MG63 (cell line): Measurements from ENCODE around the gene C13orf46. TPM values are rescaled to one million over a fixed set of nuclear protein-coding genes. Genes with fewer than 3 reads are reported as not detected.

ENCODE experiments used
- DNase-seq: peaks from one replicate; pipeline ENCODE4 v3.0.0-alpha.2; 2020
- H3K27me3 ChIP-seq: fragments of 250-450 bp; sonication (Bioruptor Pico); 2 replicates; pipeline ENCODE4 v1.5.1; 2020; ENCODE audit warnings: mild to moderate bottlenecking, moderate library complexity
- H3K36me3 ChIP-seq: fragments of 250-450 bp; sonication (Bioruptor Pico); 2 replicates; pipeline ENCODE4 v1.5.1; 2020; ENCODE audit warnings: mild to moderate bottlenecking, moderate library complexity
- H3K4me3 ChIP-seq: fragments of 250-450 bp; sonication (Bioruptor Pico); 2 replicates; pipeline ENCODE4 v1.5.1; 2020; ENCODE audit warnings: mild to moderate bottlenecking, moderate library complexity
- H3K9me3 ChIP-seq: fragments of 250-450 bp; sonication (Bioruptor Pico); 2 replicates; pipeline ENCODE4 v1.5.1; 2020; ENCODE audit warnings: mild to moderate bottlenecking, moderate library complexity
- total RNA-seq: library from RNA; depleted of rRNA; stranded (reverse); fragments of >200 nt; shearing (Covaris generic); gene quantifications from 2 replicates; pipeline ENCODE4 v1.2.3, GENCODE V29; 2014; ENCODE audit warnings: low replicate concordance

C13orf46 gene
- total RNA-seq, 1 experiment from 2014 or later = not detected

DNA sequence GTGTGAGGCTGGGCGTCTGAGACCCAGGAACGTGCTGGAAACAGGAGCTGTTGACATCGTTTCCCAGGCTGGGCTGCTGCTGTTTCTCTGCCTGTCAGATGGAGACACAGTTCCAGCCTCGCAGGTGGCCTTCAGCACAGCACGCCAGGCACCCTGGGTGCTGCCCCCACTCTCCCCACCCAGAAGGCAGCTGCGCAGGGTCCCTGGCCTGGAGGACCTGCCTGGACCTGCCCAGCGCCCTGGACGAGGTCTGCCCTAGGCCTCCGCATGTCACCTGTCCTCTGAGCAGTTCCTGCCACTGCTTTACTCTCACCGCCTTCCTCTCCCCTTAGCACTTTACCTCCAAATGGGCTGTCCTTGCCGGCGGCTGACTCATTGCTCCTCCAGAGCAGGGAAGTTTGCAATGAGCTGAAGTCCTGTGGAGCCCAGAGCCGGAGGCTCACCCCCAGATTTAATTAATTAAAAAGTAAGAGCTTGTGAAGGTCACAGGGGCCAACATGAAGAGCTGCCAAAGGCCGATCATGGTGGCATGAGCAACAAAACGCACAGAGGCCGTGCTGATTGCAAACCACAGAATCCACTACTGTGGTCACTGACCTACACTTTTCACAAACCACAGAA lies 32.2 kb downstream of the C13orf46 start:
- Histone ChIP-seq H3K9me3 (no peaks in the 10 kb centered on the region), H3K27me3 (no peaks in the 10 kb centered on the region), H3K4me3 (no peak overlapping the region), H3K36me3 (no peaks in the 10 kb centered on the region)
- no peak for DNase-seq

DNA sequence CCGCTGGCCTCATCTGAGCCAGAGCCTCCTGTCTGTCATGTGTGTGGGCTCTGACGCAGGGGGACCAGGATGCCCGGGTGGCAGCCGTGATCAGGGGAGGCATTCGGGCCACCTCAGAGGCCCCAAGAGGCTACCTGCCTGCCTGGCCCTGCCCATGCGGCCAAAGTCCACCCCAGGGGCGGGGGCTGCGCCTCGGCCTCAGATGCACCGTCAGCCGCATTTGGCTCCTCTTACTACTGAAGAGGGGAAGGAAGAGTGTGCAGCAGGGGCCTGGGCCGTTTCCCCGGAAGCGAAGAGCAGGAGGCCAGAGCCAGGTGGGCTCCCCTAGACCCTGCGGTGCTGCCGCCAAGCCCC lies 34.0 kb downstream of the C13orf46 start:
- no peaks in the 10 kb centered on the region for H3K9me3 ChIP-seq
- H3K4me3 ChIP-seq = no peak overlapping the region
- H3K27me3 ChIP-seq = no peaks in the 10 kb centered on the region
- no peak for DNase-seq
- no peaks in the 10 kb centered on the region for H3K36me3 ChIP-seq

DNA sequence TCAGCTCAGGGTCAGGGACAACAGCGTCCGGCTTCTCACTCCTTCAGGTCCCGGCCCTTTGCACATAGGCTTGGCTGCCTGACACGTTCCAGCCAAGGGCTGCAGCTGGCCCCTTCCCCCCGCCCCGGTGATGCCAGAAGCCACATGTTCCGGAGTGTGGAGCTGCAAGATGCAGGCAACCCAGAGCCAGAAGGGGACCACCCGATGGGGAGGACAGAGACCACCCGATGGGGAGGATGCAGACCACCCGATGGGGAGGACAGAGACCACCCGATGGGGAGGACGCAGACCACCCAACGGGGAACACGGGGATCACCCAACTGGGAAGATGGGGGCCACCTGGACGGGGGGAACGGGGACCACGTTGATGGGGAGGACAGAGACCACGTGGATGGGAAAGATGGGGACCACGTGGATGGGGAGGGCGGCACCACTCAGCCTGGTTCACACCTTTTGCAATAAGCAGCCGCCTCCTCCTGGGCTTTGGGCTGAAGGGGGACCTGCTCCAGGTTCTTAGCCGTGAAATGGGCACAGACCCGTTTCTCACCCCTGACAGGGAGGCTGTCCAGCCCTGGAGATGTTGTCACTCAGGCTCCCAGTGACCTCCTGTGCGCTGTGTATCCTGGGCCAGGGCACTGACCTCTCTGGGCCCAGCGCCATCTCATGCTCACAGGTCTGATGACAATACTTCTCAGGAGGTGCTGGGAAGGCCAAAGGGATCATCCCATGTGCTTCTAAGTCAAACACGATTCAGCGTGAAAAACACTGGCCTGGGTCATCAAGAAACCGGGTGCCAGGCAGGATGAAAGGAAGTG lies 34.5 kb downstream of the C13orf46 start:
- no peak for DNase-seq
- H3K4me3 ChIP-seq = no peak overlapping the region
- H3K36me3 ChIP-seq = no peaks in the 10 kb centered on the region
- H3K9me3 ChIP-seq = no peaks in the 10 kb centered on the region
- no peaks in the 10 kb centered on the region for H3K27me3 ChIP-seq

DNA sequence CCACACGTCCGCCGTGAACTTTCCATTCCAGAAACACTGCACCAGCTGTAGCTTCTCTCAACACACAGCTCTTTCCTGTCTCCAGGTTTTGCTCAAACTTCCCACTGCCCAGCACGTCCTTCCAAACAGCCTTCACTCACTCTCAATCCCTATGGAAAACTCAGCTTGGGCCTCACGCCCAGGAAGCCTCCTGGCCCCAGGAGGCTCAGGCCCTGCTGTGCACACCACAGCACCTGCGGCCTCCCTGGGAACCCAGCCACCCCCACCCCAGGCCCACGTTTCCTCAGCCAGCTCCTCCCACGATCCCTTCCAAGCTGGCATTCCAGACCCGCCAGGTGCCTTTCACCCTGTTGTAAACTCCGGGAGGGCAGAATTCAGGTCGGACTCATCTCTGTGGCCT lies 35.2 kb downstream of the C13orf46 start:
- Histone ChIP-seq H3K27me3 (no peaks in the 10 kb centered on the region), H3K9me3 (no peaks in the 10 kb centered on the region), H3K36me3 (no peaks in the 10 kb centered on the region), H3K4me3 (no peak overlapping the region)
- DNase-seq = no peak

GRCh38 chr13:113938246-113938645 lies 35.6 kb downstream of the C13orf46 start:
- no peak for DNase-seq
- H3K9me3 ChIP-seq = no peaks in the 10 kb centered on the region
- H3K4me3 ChIP-seq = no peak overlapping the region
- no peaks in the 10 kb centered on the region for H3K36me3 ChIP-seq
- no peaks in the 10 kb centered on the region for H3K27me3 ChIP-seq

- no peak overlapping the region for H3K4me3 ChIP-seq
- H3K27me3 ChIP-seq = no peaks in the 10 kb centered on the region
- no peak for DNase-seq
- no peaks in the 10 kb centered on the region for H3K36me3 ChIP-seq
- no peaks in the 10 kb centered on the region for H3K9me3 ChIP-seq
Observed at GRCh38 chr13:113937527-113938180, 36.2 kb downstream of the C13orf46 start.

DNA sequence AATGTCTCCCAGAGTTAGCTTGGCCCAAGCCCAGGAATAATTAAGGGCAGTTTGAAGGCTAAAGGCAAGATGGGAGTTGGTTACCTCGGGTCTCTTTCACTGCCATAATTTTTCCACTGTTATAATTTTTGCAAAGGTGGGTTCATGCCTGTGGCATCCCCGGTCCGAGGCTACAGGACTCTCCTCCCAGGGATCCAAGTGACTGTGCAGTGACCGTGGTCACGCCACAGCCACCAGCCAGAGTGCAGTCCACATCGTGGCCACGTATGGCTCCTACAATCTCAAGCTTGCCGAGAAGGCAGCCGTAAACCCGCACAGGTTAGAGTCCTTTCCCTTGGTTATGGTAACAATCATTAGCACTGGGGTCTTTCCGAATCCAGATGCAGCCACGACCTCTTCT lies 36.8 kb downstream of the C13orf46 start:
- Histone ChIP-seq H3K9me3 (no peaks in the 10 kb centered on the region), H3K27me3 (no peaks in the 10 kb centered on the region), H3K4me3 (no peak overlapping the region), H3K36me3 (no peaks in the 10 kb centered on the region)
- no peak for DNase-seq

DNA sequence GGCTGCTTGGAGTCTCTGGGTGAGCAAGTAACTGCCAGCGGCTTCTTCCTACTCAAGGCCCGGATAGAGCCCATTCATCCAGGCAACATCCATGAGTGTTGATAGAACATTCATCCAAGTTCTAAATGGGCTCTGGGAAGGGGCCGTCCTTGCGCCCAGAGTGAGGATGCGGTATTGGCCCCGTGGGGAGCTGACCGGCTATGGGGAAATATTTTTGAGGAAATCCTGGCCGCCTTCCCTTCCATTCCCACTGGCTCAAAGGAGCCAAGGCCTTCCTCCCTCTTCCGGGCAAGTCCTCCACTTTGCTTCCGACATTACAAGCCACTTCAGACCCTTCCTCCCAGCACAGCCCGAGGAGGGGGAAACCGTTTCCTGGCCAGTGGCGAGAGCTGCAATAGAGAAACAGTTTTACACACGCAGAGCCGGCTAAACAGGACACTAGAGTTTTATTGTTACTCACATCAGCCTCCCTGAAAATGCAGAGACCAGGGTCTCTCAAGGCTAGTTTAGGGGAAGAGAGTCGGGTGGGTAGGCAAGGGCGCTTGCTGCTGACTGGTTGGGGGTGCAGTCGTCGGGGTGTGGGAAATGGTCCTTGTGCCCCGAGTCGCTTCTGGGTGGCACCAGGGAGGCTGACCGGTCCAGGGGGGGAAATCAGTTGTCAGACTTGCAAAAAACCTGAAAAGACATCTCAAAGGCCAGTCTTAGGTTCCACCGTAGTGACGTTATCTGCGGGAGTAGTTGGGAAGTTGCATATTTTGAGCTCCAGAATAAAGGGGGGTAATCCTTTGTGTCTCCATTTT lies 37.5 kb downstream of the C13orf46 start:
- H3K36me3 ChIP-seq = no peaks in the 10 kb centered on the region
- no peak overlapping the region for H3K4me3 ChIP-seq
- no peak for DNase-seq
- no peaks in the 10 kb centered on the region for H3K9me3 ChIP-seq
- no peaks in the 10 kb centered on the region for H3K27me3 ChIP-seq

DNA sequence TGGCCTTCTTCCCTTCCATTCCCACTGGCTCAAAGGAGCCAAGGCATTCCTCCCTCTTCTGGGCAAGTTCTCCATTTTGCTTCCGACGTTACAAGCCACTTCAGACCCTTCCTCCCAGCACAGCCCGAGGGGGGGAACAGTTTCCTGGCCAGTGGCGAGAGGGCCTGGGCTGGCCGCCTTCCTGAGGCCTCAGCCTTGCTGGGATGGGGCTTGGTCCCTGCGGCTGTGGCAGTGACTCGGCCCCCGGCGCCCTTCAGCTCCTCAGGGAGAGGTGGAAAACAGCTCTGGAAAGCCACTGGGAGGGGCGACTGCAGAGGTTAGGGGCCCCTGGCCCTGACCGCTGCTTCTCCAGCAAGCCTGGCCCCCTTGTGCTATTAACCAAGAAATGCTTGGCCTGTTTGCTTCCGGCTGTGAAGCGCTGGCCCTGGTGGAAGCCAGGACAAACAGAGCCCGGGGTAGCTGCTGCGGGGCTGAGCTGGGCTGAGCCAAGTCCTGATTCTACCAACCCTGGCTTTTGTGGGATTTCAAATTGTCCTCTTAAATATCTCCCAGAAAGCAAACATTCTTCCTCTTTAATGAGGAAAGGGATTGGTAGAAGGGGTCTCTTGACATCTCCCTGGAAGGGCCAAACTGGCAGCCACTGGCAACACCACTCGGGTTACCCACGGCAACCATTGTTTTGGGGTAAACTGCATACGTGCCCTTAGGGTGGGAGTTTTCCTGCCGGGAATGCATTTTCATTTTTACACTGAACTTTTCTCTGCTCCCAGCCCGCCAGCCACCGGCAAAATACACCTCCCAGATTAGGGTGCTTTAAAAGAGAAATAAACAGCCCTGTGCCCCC lies 38.7 kb downstream of the C13orf46 start:
- Histone ChIP-seq H3K4me3 (no peak overlapping the region), H3K9me3 (no peaks in the 10 kb centered on the region), H3K36me3 (no peaks in the 10 kb centered on the region), H3K27me3 (no peaks in the 10 kb centered on the region)
- DNase-seq = no peak

- no peaks in the 10 kb centered on the region for H3K9me3 ChIP-seq
- H3K27me3 ChIP-seq = no peaks in the 10 kb centered on the region
- DNase-seq = no peak
- H3K4me3 ChIP-seq = no peak overlapping the region
- H3K36me3 ChIP-seq = no peaks in the 10 kb centered on the region
Observed at GRCh38 chr13:113934576-113934975, 39.3 kb downstream of the C13orf46 start.

DNA sequence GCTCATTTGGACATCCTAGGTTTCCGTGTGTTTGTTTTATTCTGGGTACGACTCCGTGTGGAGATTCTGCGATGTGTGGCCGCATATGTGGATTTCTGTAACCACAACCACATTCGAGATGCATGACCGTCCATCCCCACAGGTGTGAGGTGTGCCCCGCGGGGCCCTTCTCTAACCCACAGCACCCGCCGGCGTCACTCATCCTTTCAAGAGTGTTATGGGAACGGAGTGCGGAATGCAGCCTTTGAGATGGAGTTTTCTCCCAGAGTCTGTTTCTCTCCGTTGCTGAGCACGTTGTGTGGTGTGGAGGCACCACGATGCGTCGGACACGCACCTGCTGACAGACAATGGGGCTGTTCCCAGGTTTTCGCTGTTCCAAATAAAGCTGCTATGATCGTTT lies 40.0 kb downstream of the C13orf46 start:
- Histone ChIP-seq H3K27me3 (no peaks in the 10 kb centered on the region), H3K4me3 (no peak overlapping the region), H3K9me3 (no peaks in the 10 kb centered on the region), H3K36me3 (no peaks in the 10 kb centered on the region)
- DNase-seq = no peak

GRCh38 chr13:113931841-113932459 lies 41.9 kb downstream of the C13orf46 start:
- H3K9me3 ChIP-seq = no peaks in the 10 kb centered on the region
- no peak for DNase-seq
- H3K4me3 ChIP-seq = no peak overlapping the region
- no peaks in the 10 kb centered on the region for H3K27me3 ChIP-seq
- no peaks in the 10 kb centered on the region for H3K36me3 ChIP-seq

- Histone ChIP-seq H3K27me3 (no peaks in the 10 kb centered on the region), H3K9me3 (no peaks in the 10 kb centered on the region), H3K4me3 (no peak overlapping the region), H3K36me3 (no peaks in the 10 kb centered on the region)
- no peak for DNase-seq
Observed at GRCh38 chr13:113930671-113931637, 42.9 kb downstream of the C13orf46 start.

DNA sequence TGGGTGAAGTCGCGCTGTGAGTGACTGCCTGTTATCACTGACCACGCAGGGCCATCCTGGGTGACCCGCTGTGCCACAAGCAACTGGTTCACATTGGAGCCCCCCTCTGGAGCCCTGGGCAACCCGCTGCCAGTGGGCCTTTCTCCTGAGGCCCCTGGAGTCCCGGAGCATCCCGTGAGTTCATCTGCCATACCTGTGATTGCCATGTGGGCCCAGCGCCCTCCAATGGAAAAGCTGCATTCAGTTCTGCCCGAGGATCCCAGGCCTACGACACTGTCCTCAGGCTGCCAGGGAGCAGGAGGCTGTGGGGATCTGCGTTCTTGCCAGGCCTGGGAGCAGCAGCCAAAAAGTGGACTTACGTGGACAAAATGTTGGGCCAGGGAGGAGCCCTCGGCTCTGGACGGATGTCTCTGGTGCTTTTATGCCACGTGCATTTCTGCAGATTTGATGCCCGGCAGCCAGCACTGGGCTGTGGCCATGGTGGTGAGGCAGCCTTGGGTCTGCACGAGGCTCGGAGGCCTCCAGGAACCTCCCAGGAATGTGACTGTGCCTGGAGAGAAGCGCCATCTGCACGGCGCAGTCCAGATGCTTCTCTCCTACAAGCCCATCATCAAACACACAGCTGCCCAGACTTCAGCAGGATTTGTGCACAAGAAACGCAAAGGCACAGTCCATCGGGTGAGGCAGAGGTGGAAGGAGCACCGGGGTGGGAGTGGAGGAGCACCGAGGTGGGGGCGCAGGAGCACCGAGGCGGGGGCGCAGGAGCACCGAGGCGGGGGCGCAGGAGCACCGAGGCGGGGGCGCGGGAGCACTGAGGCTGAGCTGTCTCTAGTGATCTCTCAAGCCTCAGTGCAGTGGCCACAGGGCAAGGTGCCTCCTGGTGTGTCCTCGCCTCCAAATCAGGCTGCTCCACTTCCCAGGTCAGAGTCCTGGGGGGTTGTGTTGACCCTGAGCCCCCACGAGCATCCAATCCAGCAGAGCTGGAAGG lies 44.0 kb downstream of the C13orf46 start:
- Histone ChIP-seq H3K36me3 (no peaks in the 10 kb centered on the region), H3K27me3 (no peaks in the 10 kb centered on the region), H3K9me3 (no peaks in the 10 kb centered on the region), H3K4me3 (no peak overlapping the region)
- DNase-seq = no peak
